Chondrocyte (in vitro differentiated cells): Measurements from ENCODE around the gene N4BP2L2. TPM values are rescaled to one million over a fixed set of nuclear protein-coding genes. Genes with fewer than 3 reads are reported as not detected.

Experiments
- DNase-seq: peaks from one replicate; pipeline ENCODE4 v3.0.0; 2021; ENCODE audit warnings: mixed read lengths, low spot score
- H3K27ac Mint-ChIP-seq: one replicate; pipeline ENCODE4 v1.8.0; 2021; ENCODE audit warnings: mild to moderate bottlenecking, moderate library complexity, mixed read lengths; ENCODE audit not compliant: unreplicated experiment
- H3K27me3 Mint-ChIP-seq: 2 replicates; pipeline ENCODE4 v1.8.0; 2021; ENCODE audit warnings: low read depth, mixed read lengths
- H3K36me3 Mint-ChIP-seq: 2 replicates; pipeline ENCODE4 v1.8.0; 2021; ENCODE audit warnings: low read depth, mixed read lengths
- H3K4me1 Mint-ChIP-seq: 2 replicates; pipeline ENCODE4 v1.8.0; 2021; ENCODE audit warnings: low read depth, mild to moderate bottlenecking, mixed read lengths
- H3K4me3 Mint-ChIP-seq: one replicate; pipeline ENCODE4 v1.8.0; 2021; ENCODE audit warnings: mild to moderate bottlenecking, moderate library complexity, mixed read lengths; ENCODE audit not compliant: unreplicated experiment
- H3K9me3 Mint-ChIP-seq: 2 replicates; pipeline ENCODE4 v1.8.0; 2021; ENCODE audit warnings: low read depth, mixed read lengths
- long read RNA-seq: library from polyadenylated mRNA; stranded (forward); transcript quantifications from one replicate; pipeline ENCODE4 v2.0.0, GENCODE V29; 2021
- total RNA-seq: library from RNA; stranded (reverse); gene quantifications from 3 replicates; pipeline ENCODE4 v1.2.1, GENCODE V29; 2021
- TF ChIP-seq, protein P1 (sequence below): fragments of 200-600 bp; sonication (generic); IDR thresholded peaks from 2 replicates; pipeline ENCODE4 v1.5.0; 2021; ENCODE audit warnings: antibody characterized with exemption, mild to moderate bottlenecking, moderate library complexity

Gene N4BP2L2
- 87.3 to 100 TPM (median 90.0 TPM) in 3 replicates for total RNA-seq
- long read RNA-seq, full-length matches to known transcripts, result 18 of 92 reads
- long read RNA-seq, partial matches to known transcripts, result 39 of 92 reads
- long read RNA-seq, other reads (novel, unspliced or antisense), result 35 of 92 reads

DNA sequence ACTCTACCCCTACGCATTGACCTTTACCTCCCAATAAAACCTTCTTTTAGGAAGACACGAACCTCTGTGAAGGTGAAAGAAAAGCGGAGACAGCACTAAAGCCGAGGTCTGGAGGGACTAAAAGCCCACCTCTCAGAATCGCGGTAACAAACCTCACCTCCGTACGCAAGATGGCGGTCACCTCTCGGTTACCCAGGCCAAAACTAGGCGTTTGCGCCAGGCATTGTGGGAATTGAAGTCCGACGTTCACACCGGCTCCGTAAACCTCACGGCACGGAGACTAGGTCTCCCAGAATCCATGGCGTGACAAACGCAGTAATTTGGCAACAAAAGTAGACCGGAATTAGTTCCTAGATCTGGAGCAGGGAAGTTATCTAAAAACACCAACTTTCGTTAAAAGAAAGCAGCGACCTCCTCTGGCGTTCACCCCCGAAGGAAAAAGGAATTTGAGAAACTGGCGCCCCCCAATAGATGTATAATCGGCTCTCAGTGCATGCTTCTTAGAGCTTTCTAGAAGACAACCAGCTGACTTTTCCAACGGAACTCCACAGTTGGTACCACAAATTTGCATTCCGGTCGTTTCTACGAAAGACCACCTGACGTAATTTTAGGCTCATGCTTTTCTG lies at the start of gene N4BP2L2:
Gene N4BP2L2, minus strand, starts transcription at position 175 of the 626 bp plus-strand sequence. CDS start 1,768 bp downstream, outside the sequence.
- Mint-ChIP-seq H3K27ac (peak within 1 kb of the TSS; percentile 99), H3K36me3 (peaks cover 23% of the 10 kb centered on the region), H3K27me3 (peaks cover 2% of the 10 kb centered on the region), H3K4me1 (peaks cover 35% of the 10 kb centered on the region), H3K4me3 (peak within 1 kb of the TSS; percentile 96), H3K9me3 (no peaks in the 10 kb centered on the region)
- DNase-seq, result peak; percentile 92
- TF ChIP-seq, protein P1, sequence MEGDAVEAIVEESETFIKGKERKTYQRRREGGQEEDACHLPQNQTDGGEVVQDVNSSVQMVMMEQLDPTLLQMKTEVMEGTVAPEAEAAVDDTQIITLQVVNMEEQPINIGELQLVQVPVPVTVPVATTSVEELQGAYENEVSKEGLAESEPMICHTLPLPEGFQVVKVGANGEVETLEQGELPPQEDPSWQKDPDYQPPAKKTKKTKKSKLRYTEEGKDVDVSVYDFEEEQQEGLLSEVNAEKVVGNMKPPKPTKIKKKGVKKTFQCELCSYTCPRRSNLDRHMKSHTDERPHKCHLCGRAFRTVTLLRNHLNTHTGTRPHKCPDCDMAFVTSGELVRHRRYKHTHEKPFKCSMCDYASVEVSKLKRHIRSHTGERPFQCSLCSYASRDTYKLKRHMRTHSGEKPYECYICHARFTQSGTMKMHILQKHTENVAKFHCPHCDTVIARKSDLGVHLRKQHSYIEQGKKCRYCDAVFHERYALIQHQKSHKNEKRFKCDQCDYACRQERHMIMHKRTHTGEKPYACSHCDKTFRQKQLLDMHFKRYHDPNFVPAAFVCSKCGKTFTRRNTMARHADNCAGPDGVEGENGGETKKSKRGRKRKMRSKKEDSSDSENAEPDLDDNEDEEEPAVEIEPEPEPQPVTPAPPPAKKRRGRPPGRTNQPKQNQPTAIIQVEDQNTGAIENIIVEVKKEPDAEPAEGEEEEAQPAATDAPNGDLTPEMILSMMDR, result peak; percentile 72

DNA sequence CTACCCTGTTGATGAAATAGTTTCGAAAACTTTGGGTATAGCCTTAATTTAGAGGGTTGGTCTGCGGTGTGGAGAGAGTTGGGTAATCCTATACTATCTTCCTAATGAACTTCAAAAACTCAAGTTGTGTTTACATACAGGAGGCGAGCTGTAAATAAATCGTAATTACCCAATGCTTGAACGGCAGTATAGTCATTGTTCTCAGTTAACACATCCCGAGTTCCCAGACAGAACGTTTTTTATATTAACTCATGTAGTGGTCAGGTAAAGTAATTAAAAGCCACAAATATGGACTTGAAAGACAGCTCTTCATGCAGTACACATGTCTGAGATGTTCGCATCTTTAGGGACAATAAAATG lies 49.2 kb upstream of the N4BP2L2 start:
- H3K27me3 Mint-ChIP-seq, result no peaks in the 10 kb centered on the region
- TF ChIP-seq, protein P1, result no peak
- H3K36me3 Mint-ChIP-seq, result no peaks in the 10 kb centered on the region
- no peaks in the 10 kb centered on the region for H3K9me3 Mint-ChIP-seq
- H3K4me1 Mint-ChIP-seq, result peaks cover 52% of the 10 kb centered on the region
- H3K27ac Mint-ChIP-seq, result peak overlapping the region; percentile 93
- no peak for DNase-seq
- H3K4me3 Mint-ChIP-seq, result peak overlapping the region; percentile 89

DNA sequence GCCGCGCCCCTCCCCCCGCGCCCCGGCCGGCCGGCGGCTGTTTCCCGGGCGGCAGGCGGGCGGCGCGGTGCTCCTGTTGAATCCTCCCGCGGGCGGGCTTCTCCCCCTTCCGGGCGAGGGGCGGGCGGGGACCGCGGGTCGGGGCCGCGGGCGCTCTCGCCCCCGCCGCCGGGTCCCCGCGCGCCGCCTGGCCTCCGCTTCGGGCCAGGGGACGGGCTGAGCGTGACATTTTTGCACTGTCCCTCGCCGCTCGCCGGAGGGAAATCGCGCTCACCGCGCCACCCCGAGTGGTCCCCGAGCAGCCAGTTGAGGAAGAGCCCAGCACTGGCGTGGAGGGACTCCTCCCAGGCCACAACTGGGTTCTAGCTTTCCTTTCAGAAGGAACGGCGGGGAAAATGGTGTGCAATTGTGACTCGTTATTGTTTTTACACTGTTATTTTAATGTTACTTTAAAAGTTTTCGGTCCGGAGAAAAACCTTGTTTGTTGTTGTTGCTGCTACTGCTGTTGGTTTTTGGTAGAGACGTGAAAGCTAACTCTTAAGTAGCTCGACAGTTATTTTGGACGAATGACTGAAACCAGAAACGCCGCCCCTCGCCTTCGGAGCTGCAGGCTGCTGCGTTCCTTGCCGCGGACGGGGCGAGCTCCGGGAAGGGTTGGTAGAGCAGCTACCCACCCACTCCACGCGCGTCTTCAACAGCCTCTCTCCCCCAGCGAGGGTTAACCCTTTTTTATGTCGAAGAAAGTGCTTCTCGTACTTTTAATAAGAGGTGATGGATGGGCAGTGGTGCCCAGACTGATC lies 48.6 kb upstream of the N4BP2L2 start:
- Mint-ChIP-seq H3K27me3 (no peaks in the 10 kb centered on the region), H3K9me3 (no peaks in the 10 kb centered on the region), H3K36me3 (no peaks in the 10 kb centered on the region), H3K4me3 (peak overlapping the region; percentile 89), H3K4me1 (peaks cover 47% of the 10 kb centered on the region), H3K27ac (peak overlapping the region; percentile 93)
- no peak for DNase-seq
- TF ChIP-seq, protein P1, result peak; percentile 34

DNA sequence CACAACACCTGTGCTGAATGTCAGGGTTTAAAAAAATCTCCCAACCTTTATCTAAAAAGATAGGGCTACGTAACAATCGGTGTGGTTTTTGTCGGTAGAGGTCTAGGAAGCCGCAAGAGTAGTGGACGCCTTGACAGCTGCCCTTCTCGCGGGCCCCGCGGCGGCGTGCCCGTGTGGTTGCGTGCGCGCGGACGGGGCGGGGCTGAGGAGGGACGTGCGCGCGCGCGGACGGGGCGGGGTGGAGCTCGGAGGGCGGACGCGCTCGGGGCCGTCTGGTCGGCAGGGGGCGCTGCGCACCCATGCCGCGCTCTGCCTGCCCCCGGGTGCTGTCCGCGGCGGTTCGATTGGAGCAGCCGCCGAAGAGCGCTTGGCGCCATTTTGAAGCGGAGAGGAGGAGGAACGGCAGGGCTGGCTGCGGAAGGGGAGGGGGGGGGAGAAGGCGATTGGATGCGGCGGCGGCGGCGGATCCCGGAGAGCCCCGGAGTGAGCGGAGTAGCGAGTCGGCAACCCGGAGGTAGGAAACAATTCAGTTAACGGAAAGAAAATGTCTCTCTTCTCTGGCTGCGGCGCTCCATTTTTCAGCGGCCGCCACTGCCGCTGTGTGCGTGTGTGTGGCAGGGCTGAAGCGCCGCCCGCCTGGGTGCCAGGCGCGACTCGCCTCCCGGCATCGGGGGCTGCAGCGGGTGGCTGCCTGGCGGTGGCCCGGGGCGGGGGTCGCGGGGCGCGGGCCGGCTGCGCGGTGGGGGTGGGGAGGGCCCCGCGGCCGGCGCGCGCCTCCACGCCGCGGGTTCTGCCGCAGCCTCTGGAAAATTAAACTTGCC lies 47.7 kb upstream of the N4BP2L2 start, which contains the start of gene PDS5B:
Gene PDS5B, plus strand, starts transcription at position 373 of the 821 bp plus-strand sequence. CDS start 62,321 bp downstream, outside the sequence.
- peak within 1 kb of the TSS; percentile 93 for H3K27ac Mint-ChIP-seq
- TF ChIP-seq, protein P1, result peak; percentile 90
- no peaks in the 10 kb centered on the region for H3K27me3 Mint-ChIP-seq
- no peaks in the 10 kb centered on the region for H3K36me3 Mint-ChIP-seq
- H3K4me3 Mint-ChIP-seq, result peak within 1 kb of the TSS; percentile 89
- no peaks in the 10 kb centered on the region for H3K9me3 Mint-ChIP-seq
- peak; percentile 96 for DNase-seq
- peaks cover 42% of the 10 kb centered on the region for H3K4me1 Mint-ChIP-seq
